SU-DHL-6 (cell line): ENCODE data around the gene DENND2C.

Experiments
- H2AFZ ChIP-seq: fragments of 200-600 bp; sonication (generic); 2 replicates; pipeline ENCODE4 v1.6.1; 2014; ENCODE audit warnings: low read depth, mild to moderate bottlenecking, moderate library complexity, mixed read lengths, antibody characterized with exemption, low read length; ENCODE audit not compliant: severe bottlenecking
- H3F3A ChIP-seq: fragments of 200-600 bp; shearing (Covaris generic); 2 replicates; pipeline ENCODE4 v1.6.0; 2016; ENCODE audit warnings: antibody characterized with exemption, mild to moderate bottlenecking; ENCODE audit not compliant: insufficient read depth
- H3K27ac ChIP-seq: fragments of 200-600 bp; sonication (generic); 2 replicates; pipeline ENCODE4 v1.5.1; 2016; ENCODE audit warnings: low read depth, mild to moderate bottlenecking, low read length, moderate library complexity, mixed read lengths
- H3K27me3 ChIP-seq: fragments of 200-600 bp; sonication (generic), shearing (Covaris generic); 2 replicates; pipeline ENCODE4 v1.6.0; 2014; ENCODE audit warnings: mild to moderate bottlenecking, low read length
- H3K36me3 ChIP-seq: fragments of 200-600 bp; sonication (generic); 2 replicates; pipeline ENCODE4 v1.6.1; 2014; ENCODE audit warnings: mild to moderate bottlenecking, low read length, mixed read lengths
- H3K4me2 ChIP-seq: fragments of 300-600, 200-600 bp; shearing (Covaris generic), sonication (generic); 2 replicates; pipeline ENCODE4 v1.6.0; 2014; ENCODE audit warnings: low read length, low read depth, mild to moderate bottlenecking; ENCODE audit not compliant: poor library complexity, severe bottlenecking
- H3K4me3 ChIP-seq: fragments of 200-600 bp; sonication (generic); 2 replicates; pipeline ENCODE4 v1.5.1; 2014; ENCODE audit warnings: antibody characterized with exemption, low read length, mild to moderate bottlenecking, mixed read lengths; ENCODE audit not compliant: insufficient read depth, poor library complexity, severe bottlenecking
- H3K79me2 ChIP-seq: fragments of 200-600 bp; sonication (generic); 2 replicates; pipeline ENCODE4 v1.6.1; 2014; ENCODE audit warnings: mild to moderate bottlenecking, low read length, moderate library complexity; ENCODE audit not compliant: insufficient read depth
- H3K9ac ChIP-seq: fragments of 200-600 bp; sonication (generic); 2 replicates; pipeline ENCODE4 v1.7.0; 2014; ENCODE audit warnings: mild to moderate bottlenecking, low read length
- H3K9me2 ChIP-seq: fragments of 200-600 bp; sonication (generic); replicated peaks from 2 replicates; pipeline ENCODE4 v1.6.1; 2014; ENCODE audit warnings: low read length; ENCODE audit not compliant: insufficient read depth
- H3K9me3 ChIP-seq: fragments of 200-600 bp; sonication (generic); 2 replicates; pipeline ENCODE4 v1.6.1; 2014; ENCODE audit warnings: low read length, mixed read lengths; ENCODE audit not compliant: insufficient read depth
- H4K20me1 ChIP-seq: fragments of 200-600 bp; sonication (generic); 2 replicates; pipeline ENCODE4 v1.6.1; 2014; ENCODE audit warnings: low read depth, mild to moderate bottlenecking, antibody characterized with exemption, low read length, moderate library complexity, mixed read lengths
- EZH2phosphoT487 ChIP-seq: fragments of 200-600 bp; sonication (generic), shearing (Covaris generic); conservative IDR thresholded peaks from 2 replicates; pipeline ENCODE4 v1.6.1; 2018; ENCODE audit warnings: mild to moderate bottlenecking, antibody characterized with exemption, low read length, moderate library complexity, mixed read lengths
- TF ChIP-seq, protein P1 (sequence below): fragments of 200-600 bp; sonication (generic); IDR thresholded peaks from one replicate; pipeline ENCODE4 v1.5.1; 2017; ENCODE audit warnings: antibody characterized with exemption, mild to moderate bottlenecking, low read length, moderate library complexity; ENCODE audit not compliant: insufficient read depth, poor library complexity, severe bottlenecking

DENND2C gene

GRCh38 chr1:114552106-114552639, 117.7 kb downstream of the DENND2C start:
- no peak overlapping the region for H2AFZ ChIP-seq
- no peak overlapping the region for H3K9ac ChIP-seq
- no peak overlapping the region for H3K4me3 ChIP-seq
- no peak overlapping the region for H3K27ac ChIP-seq
- no peaks in the 10 kb centered on the region for H3K9me3 ChIP-seq
- no peaks in the 10 kb centered on the region for H3K79me2 ChIP-seq
- H3K4me2 ChIP-seq, result no peak overlapping the region
- H3K9me2 ChIP-seq, result no peaks in the 10 kb centered on the region
- no peaks in the 10 kb centered on the region for H3K36me3 ChIP-seq
- H4K20me1 ChIP-seq, result no peaks in the 10 kb centered on the region
- no peak for TF ChIP-seq EZH2phosphoT487
- TF ChIP-seq, protein P1, sequence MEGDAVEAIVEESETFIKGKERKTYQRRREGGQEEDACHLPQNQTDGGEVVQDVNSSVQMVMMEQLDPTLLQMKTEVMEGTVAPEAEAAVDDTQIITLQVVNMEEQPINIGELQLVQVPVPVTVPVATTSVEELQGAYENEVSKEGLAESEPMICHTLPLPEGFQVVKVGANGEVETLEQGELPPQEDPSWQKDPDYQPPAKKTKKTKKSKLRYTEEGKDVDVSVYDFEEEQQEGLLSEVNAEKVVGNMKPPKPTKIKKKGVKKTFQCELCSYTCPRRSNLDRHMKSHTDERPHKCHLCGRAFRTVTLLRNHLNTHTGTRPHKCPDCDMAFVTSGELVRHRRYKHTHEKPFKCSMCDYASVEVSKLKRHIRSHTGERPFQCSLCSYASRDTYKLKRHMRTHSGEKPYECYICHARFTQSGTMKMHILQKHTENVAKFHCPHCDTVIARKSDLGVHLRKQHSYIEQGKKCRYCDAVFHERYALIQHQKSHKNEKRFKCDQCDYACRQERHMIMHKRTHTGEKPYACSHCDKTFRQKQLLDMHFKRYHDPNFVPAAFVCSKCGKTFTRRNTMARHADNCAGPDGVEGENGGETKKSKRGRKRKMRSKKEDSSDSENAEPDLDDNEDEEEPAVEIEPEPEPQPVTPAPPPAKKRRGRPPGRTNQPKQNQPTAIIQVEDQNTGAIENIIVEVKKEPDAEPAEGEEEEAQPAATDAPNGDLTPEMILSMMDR, result no peak
- H3F3A ChIP-seq, result no peaks in the 10 kb centered on the region
- H3K27me3 ChIP-seq, result no peaks in the 10 kb centered on the region

DNA sequence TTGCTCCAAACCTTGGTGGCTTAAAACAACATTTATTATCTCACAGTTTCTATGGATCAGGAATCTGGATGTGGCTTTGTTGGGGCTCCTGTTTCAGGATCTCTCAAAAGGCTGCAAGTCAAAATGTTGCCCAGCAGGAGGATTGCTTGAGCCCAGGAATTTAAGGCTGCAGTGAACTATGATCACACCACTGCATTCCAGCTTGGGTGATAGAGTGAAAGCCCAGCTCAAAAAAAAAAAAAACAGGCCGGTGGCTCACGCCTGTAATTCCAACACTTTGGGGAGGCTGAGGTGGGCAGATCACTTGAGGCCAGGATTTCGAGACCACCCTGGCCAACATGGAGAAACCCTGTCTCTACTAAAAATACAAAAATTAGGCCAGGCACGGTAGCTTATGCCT, 118.4 kb downstream of the DENND2C start:
- Histone ChIP-seq H3K36me3 (no peaks in the 10 kb centered on the region), H3F3A (no peaks in the 10 kb centered on the region), H4K20me1 (no peaks in the 10 kb centered on the region), H3K4me2 (no peak overlapping the region), H3K9me3 (no peaks in the 10 kb centered on the region), H3K9ac (no peak overlapping the region), H3K79me2 (no peaks in the 10 kb centered on the region), H3K9me2 (no peaks in the 10 kb centered on the region), H3K27me3 (no peaks in the 10 kb centered on the region), H3K4me3 (no peak overlapping the region), H3K27ac (no peak overlapping the region), H2AFZ (no peak overlapping the region)
- TF ChIP-seq EZH2phosphoT487, result no peak
- TF ChIP-seq, protein P1, result no peak

DNA sequence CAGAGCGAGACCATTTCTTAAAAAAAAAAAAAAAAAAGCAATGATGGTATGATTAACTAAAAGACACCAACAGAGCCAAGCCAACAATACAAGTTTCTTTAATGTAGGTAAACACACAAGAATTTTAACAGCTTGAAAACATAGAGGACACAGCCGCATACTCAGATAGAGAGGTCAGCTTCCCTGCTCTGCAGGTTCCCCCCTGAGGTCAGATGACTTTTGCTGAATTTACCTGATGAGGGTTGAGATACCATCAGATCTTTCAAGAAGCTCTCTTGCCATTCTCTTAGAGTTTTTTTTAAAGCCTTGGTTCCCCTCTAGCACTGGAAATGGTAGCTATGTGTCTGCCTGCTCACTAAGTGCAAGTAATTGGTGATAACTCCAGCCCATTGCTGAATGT, 119.5 kb downstream of the DENND2C start:
- no peak overlapping the region for H3K9ac ChIP-seq
- no peaks in the 10 kb centered on the region for H3K9me3 ChIP-seq
- no peak overlapping the region for H3K27ac ChIP-seq
- H4K20me1 ChIP-seq, result no peaks in the 10 kb centered on the region
- TF ChIP-seq, protein P1, result no peak
- TF ChIP-seq EZH2phosphoT487, result no peak
- H3K79me2 ChIP-seq, result no peaks in the 10 kb centered on the region
- H3K9me2 ChIP-seq, result no peaks in the 10 kb centered on the region
- H3K27me3 ChIP-seq, result no peaks in the 10 kb centered on the region
- no peak overlapping the region for H3K4me3 ChIP-seq
- no peaks in the 10 kb centered on the region for H3F3A ChIP-seq
- H3K4me2 ChIP-seq, result no peak overlapping the region
- H3K36me3 ChIP-seq, result no peaks in the 10 kb centered on the region
- no peak overlapping the region for H2AFZ ChIP-seq
